Measurements from ENCODE around the gene LTO1.

The LTO1 gene

DNA sequence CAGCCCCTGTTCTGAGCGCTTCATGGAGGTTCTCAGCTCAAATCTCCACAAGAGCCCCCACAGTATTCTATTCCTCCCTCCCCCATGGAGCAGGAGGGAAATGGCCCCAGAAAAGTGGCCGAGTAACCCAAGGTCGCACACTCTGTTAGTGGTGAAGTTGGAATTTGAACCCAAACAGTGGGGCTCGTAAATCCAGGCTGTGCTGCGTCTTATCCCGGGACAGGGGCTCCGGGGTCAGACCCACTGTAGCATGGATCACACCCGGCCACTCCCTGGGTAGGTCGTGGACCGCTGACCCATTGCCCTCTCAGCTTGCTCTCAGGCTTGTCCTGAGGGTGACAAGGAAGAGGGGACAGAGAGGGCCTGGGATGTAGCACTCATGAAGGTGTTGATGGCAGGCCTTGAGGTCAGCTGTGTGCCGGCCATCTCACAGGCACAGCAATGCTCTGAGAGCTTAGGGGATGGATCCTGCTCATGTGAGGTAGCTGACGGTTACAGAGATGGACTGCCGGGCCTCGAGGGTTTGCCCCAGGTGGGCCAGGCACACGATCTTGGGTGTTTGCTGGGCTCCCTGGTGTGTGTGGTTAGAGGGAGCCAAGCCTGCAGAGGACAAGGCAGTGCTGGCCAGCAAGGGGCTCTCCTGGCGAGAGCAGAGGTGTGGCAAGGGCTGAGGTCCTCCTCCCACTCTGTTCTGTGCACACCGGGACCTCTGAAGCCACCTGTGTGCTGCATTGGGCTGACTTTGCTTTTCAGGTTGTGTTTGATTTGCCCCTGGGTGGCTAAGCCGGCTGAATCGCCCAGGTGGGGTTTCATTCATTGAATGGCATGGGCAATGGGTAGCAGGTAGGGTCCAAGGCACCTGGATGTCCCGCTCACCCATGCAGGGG, 31.0 kb upstream of the LTO1 start:
- H3K4me1 Mint-ChIP-seq = no peaks in the 10 kb centered on the region
- ATAC-seq (replicated peaks; ENCODE audit: extremely low read depth, poor library complexity, severe bottlenecking) = no peak
- peaks cover 1% of the 10 kb centered on the region for H3K36me3 Mint-ChIP-seq (ENCODE audit: insufficient read depth)
- no peaks in the 10 kb centered on the region for H3K9me3 Mint-ChIP-seq
- peaks cover 46% of the 10 kb centered on the region for H3K27me3 Mint-ChIP-seq
- no peak overlapping the region for H3K4me3 Mint-ChIP-seq
- H3K27ac Mint-ChIP-seq (ENCODE audit: low read depth) = no peak overlapping the region
- no peak for DNase-seq (ENCODE audit: low spot score in 2 of 2)

- Mint-ChIP-seq H3K27me3 (peaks cover 53% of the 10 kb centered on the region), H3K9me3 (no peaks in the 10 kb centered on the region), H3K4me3 (no peak overlapping the region), H3K4me1 (no peaks in the 10 kb centered on the region), H3K27ac (ENCODE audit: low read depth) (no peak overlapping the region), H3K36me3 (ENCODE audit: insufficient read depth) (peaks cover 1% of the 10 kb centered on the region)
- no peak for ATAC-seq (replicated peaks; ENCODE audit: extremely low read depth, poor library complexity, severe bottlenecking)
- no peak for DNase-seq (ENCODE audit: low spot score in 2 of 2)
Observed at GRCh38 chr11:69705351-69705811, 30.2 kb upstream of the LTO1 start.

DNA sequence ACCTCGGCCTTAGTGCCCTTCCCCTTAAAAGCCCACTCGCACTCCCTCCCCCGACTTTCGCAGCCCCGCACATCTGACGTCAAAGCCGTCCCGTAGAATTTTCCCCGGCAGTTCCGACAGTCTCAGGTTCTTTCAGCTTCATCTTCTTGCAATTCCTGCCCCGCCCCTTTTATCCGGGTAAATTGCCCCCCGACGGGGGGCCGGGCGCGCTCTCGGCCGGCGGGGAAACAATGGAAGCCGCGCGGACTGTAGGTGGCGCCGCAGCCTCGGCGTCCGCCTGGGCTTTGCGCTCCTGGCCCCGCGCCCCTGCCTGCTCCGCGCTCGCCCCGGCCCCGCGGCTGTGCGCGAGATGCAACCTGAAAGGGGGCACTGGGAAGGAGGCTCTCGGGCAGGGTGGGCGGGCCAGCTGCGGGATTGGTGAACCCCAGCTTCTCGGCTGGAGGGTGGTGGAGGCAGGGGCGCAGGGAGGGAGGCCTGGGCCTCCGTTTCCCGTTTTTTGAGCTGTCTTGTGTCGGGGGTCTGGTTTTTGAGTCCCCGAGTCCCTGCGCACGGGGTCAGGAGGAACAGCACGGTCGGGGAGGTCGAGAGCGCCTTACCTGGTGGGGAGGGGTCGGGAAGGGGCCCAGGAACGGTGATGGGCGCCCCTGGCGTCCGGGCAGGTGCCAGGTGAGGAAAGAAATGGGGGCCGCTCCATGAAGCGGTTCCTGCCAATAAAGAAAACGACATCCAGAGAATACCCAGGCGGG, 29.5 kb upstream of the LTO1 start:
- no peak for DNase-seq (ENCODE audit: low spot score in 2 of 2)
- Mint-ChIP-seq H3K36me3 (ENCODE audit: insufficient read depth) (peaks cover 1% of the 10 kb centered on the region), H3K4me3 (no peak overlapping the region), H3K4me1 (no peaks in the 10 kb centered on the region), H3K27ac (ENCODE audit: low read depth) (no peak overlapping the region), H3K9me3 (no peaks in the 10 kb centered on the region), H3K27me3 (peaks cover 60% of the 10 kb centered on the region)
- no peak for ATAC-seq (replicated peaks; ENCODE audit: extremely low read depth, poor library complexity, severe bottlenecking)

DNA sequence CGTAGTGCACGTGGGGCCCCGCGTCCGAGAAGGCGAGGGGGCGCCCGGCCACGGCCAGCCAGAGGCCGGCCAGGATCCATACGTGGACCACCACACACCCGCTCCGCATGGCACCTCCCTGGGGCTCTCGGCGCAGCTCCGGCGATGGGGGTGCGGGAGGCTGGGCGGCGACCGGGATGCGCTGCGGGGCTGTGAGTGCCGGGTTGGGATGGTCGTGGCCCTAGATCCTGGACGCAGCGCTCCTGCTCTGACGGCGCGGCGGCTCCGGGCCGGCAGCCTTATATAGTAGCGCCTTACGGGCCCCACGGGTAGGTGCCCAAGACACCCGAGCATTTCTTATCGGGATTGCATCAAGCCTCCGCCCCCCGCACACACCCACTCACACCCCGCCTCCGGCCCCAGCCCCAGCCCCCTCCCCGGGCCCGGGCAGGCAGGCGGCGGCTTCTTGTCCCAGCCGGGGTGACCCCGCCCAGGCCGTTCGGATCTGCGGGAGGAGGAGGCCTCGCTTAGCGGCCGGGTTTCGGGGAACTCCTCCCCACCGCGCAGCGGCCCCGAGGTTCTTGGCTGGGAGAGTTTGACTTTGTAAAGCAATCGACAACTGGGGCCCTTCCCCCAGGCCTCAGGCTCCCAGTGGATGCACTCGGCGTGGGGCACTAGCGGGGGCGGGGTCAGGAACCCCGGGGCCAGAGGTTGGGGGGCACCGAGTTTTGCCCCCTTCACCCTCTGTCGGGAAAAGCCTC, 28.8 kb upstream of the LTO1 start, which contains the start of gene FGF19:
Gene FGF19, minus strand, starts transcription at position 255 of the 740 bp plus-strand sequence. Its CDS starts 146 bp downstream, at position 109.
- no peaks in the 10 kb centered on the region for H3K9me3 Mint-ChIP-seq
- DNase-seq (ENCODE audit: low spot score in 2 of 2) (no peak), ATAC-seq (replicated peaks; ENCODE audit: extremely low read depth, poor library complexity, severe bottlenecking) (no peak)
- no peak within 1 kb of the TSS for H3K27ac Mint-ChIP-seq (ENCODE audit: low read depth)
- peaks cover 68% of the 10 kb centered on the region for H3K27me3 Mint-ChIP-seq
- H3K36me3 Mint-ChIP-seq (ENCODE audit: insufficient read depth) = peaks cover 1% of the 10 kb centered on the region
- no peaks in the 10 kb centered on the region for H3K4me1 Mint-ChIP-seq
- no peak within 1 kb of the TSS for H3K4me3 Mint-ChIP-seq

GRCh38 chr11:69703453-69703767, 28.3 kb upstream of the LTO1 start:
- H3K4me1 Mint-ChIP-seq = no peaks in the 10 kb centered on the region
- H3K27ac Mint-ChIP-seq (ENCODE audit: low read depth) = no peak overlapping the region
- DNase-seq (ENCODE audit: low spot score in 2 of 2) (no peak), ATAC-seq (replicated peaks; ENCODE audit: extremely low read depth, poor library complexity, severe bottlenecking) (no peak)
- no peak overlapping the region for H3K4me3 Mint-ChIP-seq
- H3K27me3 Mint-ChIP-seq = peaks cover 73% of the 10 kb centered on the region
- peaks cover 1% of the 10 kb centered on the region for H3K36me3 Mint-ChIP-seq (ENCODE audit: insufficient read depth)
- H3K9me3 Mint-ChIP-seq = no peaks in the 10 kb centered on the region

- H3K4me3 Mint-ChIP-seq = no peak overlapping the region
Observed at GRCh38 chr11:69702769-69703452, 27.8 kb upstream of the LTO1 start.

DNA sequence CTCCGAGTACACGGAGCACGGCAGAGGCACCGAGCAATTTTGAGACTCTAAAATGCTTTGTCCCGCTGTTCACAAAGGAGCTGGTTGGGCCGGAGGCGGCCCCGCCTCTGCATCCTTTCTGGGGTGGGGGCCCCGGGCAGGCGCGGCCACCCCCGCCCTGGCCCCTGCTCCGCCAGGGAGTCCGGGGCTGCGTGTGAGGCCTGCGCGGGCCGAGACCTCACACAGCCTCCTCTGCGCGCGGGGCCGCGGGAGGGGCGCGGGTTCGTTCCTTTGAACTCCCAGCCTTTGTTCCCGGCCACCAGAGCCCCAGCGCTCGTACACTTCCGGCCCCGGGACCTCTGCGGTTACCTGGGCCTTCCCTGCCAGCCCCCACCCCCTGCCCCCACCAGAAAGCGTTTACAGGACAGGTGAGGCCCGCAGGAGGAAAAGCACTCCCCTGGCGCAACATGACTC, 27.1 kb upstream of the LTO1 start:
- Mint-ChIP-seq H3K9me3 (no peaks in the 10 kb centered on the region), H3K4me3 (no peak overlapping the region), H3K27ac (ENCODE audit: low read depth) (no peak overlapping the region), H3K27me3 (peaks cover 76% of the 10 kb centered on the region), H3K36me3 (ENCODE audit: insufficient read depth) (peaks cover 1% of the 10 kb centered on the region), H3K4me1 (no peaks in the 10 kb centered on the region)
- ATAC-seq (replicated peaks; ENCODE audit: extremely low read depth, poor library complexity, severe bottlenecking) (no peak), DNase-seq (ENCODE audit: low spot score in 2 of 2) (no peak)

More at GRCh38 chr11:69702769-69703452, 27.8 kb upstream of the LTO1 start:
- H3K9me3 Mint-ChIP-seq = no peaks in the 10 kb centered on the region
- ATAC-seq (replicated peaks; ENCODE audit: extremely low read depth, poor library complexity, severe bottlenecking) = no peak
- peaks cover 1% of the 10 kb centered on the region for H3K36me3 Mint-ChIP-seq (ENCODE audit: insufficient read depth)
- peaks cover 77% of the 10 kb centered on the region for H3K27me3 Mint-ChIP-seq
- H3K4me1 Mint-ChIP-seq = no peaks in the 10 kb centered on the region
- H3K27ac Mint-ChIP-seq (ENCODE audit: low read depth) = no peak overlapping the region
- no peak for DNase-seq (ENCODE audit: low spot score in 2 of 2)

DNA sequence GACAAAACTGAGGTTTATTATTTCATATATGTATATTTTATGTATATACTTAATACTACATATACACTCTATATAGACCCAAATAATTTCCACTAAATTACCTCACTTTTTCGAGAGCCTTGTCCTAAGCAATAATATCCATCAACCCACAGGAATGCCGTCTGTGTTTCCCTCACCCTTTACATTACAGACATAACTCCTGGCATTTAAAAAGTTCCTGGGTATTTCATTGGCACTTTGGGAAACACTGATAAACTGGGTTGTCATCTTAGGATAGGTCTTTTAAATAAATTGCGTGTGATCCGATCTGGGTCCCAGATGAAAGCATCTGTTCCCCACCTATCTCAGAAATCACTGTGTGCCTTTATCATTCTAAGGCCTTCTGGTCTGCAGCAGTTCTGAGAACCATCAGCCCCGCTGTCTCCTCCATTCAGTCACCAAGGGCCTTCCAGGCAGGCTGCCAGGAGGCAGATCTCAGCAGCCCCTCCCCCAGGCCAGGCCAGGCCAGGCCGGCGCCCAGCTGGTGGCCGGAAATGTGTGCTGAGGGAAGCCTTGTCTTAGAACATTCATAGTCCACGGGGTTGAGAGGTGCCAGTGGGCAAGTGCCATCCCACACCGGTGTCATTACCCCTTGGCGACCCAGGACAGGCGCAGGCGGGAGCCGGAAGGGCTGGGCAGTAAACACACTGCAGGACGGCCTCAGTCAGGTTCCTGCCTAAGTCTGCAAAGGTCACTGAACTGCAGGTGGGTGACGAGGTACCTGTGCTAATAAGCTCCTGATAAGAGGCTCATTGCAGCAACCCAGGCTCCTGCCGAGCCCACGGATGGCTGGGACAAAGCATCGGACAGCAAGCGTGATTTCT, 25.4 kb upstream of the LTO1 start:
- Mint-ChIP-seq H3K9me3 (no peaks in the 10 kb centered on the region), H3K36me3 (ENCODE audit: insufficient read depth) (peaks cover 1% of the 10 kb centered on the region), H3K27me3 (peaks cover 76% of the 10 kb centered on the region), H3K4me3 (no peak overlapping the region), H3K4me1 (no peaks in the 10 kb centered on the region), H3K27ac (ENCODE audit: low read depth) (no peak overlapping the region)
- no peak for DNase-seq (ENCODE audit: low spot score in 2 of 2)
- no peak for ATAC-seq (replicated peaks; ENCODE audit: extremely low read depth, poor library complexity, severe bottlenecking)

DNA sequence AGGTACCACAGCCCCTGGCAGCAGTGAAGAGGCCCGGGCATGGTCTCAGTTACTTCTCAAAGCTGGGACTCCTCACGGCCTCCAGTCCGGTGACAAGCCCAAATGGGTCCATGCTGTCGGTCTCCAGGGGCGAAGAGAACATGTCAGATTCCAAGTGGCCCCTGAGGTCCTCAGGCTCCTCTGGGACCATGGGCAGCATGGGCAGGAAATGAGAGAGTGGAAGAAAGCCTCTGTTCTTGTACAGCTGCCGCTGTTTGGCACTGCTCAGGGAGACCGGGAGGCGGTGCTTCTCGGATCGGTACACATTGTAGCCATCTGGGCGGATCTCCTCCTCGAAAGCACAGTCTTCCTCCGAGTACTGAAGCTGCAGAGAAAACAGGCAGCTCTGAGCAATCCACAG, 24.1 kb upstream of the LTO1 start:
- DNase-seq (ENCODE audit: low spot score in 2 of 2) (no peak), ATAC-seq (replicated peaks; ENCODE audit: extremely low read depth, poor library complexity, severe bottlenecking) (no peak)
- no peaks in the 10 kb centered on the region for H3K36me3 Mint-ChIP-seq (ENCODE audit: insufficient read depth)
- no peak overlapping the region for H3K27ac Mint-ChIP-seq (ENCODE audit: low read depth)
- no peaks in the 10 kb centered on the region for H3K4me1 Mint-ChIP-seq
- no peaks in the 10 kb centered on the region for H3K9me3 Mint-ChIP-seq
- no peak overlapping the region for H3K4me3 Mint-ChIP-seq
- peaks cover 73% of the 10 kb centered on the region for H3K27me3 Mint-ChIP-seq

GRCh38 chr11:69698362-69698761, 23.2 kb upstream of the LTO1 start:
- Mint-ChIP-seq H3K36me3 (ENCODE audit: insufficient read depth) (no peaks in the 10 kb centered on the region), H3K4me3 (no peak overlapping the region), H3K9me3 (no peaks in the 10 kb centered on the region), H3K4me1 (no peaks in the 10 kb centered on the region), H3K27me3 (peaks cover 78% of the 10 kb centered on the region), H3K27ac (ENCODE audit: low read depth) (no peak overlapping the region)
- no peak for DNase-seq (ENCODE audit: low spot score in 2 of 2)
- ATAC-seq (replicated peaks; ENCODE audit: extremely low read depth, poor library complexity, severe bottlenecking) = no peak

GRCh38 chr11:69697861-69698260, 22.7 kb upstream of the LTO1 start:
- no peak overlapping the region for H3K27ac Mint-ChIP-seq (ENCODE audit: low read depth)
- no peaks in the 10 kb centered on the region for H3K9me3 Mint-ChIP-seq
- peaks cover 77% of the 10 kb centered on the region for H3K27me3 Mint-ChIP-seq
- ATAC-seq (replicated peaks; ENCODE audit: extremely low read depth, poor library complexity, severe bottlenecking) (no peak), DNase-seq (ENCODE audit: low spot score in 2 of 2) (no peak)
- no peaks in the 10 kb centered on the region for H3K4me1 Mint-ChIP-seq
- no peak overlapping the region for H3K4me3 Mint-ChIP-seq
- H3K36me3 Mint-ChIP-seq (ENCODE audit: insufficient read depth) = no peaks in the 10 kb centered on the region
